NCI-H226 (cell line): ENCODE results near the gene RNASE11.
"Not testable (repeated sequence)": the region's sequence is repeated elsewhere in the genome, so short reads cannot be mapped to it uniquely, and the experiment has no call there.

Experiments used
- DNase-seq: peaks from one replicate; pipeline ENCODE4 v3.0.0-alpha.2; 2015

RNASE11 gene

GRCh38 chr14:20587489-20588154 lies at the start of gene RNASE11:
Gene RNASE11, minus strand, starts transcription at chr14:20588001.
- no peak for DNase-seq

GRCh38 chr14:20632831-20633691 lies 45.3 kb upstream of the RNASE11 start:
- peak; percentile 85 for DNase-seq

- no peak for DNase-seq
Observed at GRCh38 chr14:20632448-20632830, 44.6 kb upstream of the RNASE11 start.

GRCh38 chr14:20631880-20632389 lies 44.1 kb upstream of the RNASE11 start:
- DNase-seq: peak; percentile 57

GRCh38 chr14:20631023-20631879 lies 43.5 kb upstream of the RNASE11 start:
- DNase-seq: peak; percentile 65

- peak; percentile 39 for DNase-seq
Observed at GRCh38 chr14:20630340-20631022, 42.7 kb upstream of the RNASE11 start.

GRCh38 chr14:20628063-20628854 lies 40.5 kb upstream of the RNASE11 start:
- no peak for DNase-seq

GRCh38 chr14:20627346-20628027 lies 39.7 kb upstream of the RNASE11 start:
- DNase-seq: no peak

GRCh38 chr14:20626274-20626673 lies 38.5 kb upstream of the RNASE11 start:
- no peak for DNase-seq

GRCh38 chr14:20624495-20625070 lies 36.8 kb upstream of the RNASE11 start:
- peak; percentile 37 for DNase-seq

GRCh38 chr14:20623798-20624197 lies 36.0 kb upstream of the RNASE11 start:
- DNase-seq: no peak

- no peak for DNase-seq
Observed at GRCh38 chr14:20622816-20623291, 35.1 kb upstream of the RNASE11 start.

- DNase-seq: no peak
Observed at GRCh38 chr14:20620798-20621478, 33.1 kb upstream of the RNASE11 start.

GRCh38 chr14:20619688-20620087 lies 31.9 kb upstream of the RNASE11 start:
- DNase-seq: not testable (repeated sequence)

GRCh38 chr14:20618271-20618749 lies 30.5 kb upstream of the RNASE11 start:
- no peak for DNase-seq

- DNase-seq: no peak
Observed at GRCh38 chr14:20617138-20618003, 29.6 kb upstream of the RNASE11 start.

GRCh38 chr14:20615996-20616395 lies 28.2 kb upstream of the RNASE11 start:
- no peak for DNase-seq

- peak; percentile 33 for DNase-seq
Observed at GRCh38 chr14:20614038-20614840, 26.4 kb upstream of the RNASE11 start.
